Superior temporal gyrus (tissue), 1 donor: ENCODE measurements around the gene MACROD2.

Experiments used
- DNase-seq: peaks from one replicate; pipeline ENCODE4 v3.0.0-alpha.2; 2016; ENCODE audit errors: extremely low spot score

Gene MACROD2

DNA sequence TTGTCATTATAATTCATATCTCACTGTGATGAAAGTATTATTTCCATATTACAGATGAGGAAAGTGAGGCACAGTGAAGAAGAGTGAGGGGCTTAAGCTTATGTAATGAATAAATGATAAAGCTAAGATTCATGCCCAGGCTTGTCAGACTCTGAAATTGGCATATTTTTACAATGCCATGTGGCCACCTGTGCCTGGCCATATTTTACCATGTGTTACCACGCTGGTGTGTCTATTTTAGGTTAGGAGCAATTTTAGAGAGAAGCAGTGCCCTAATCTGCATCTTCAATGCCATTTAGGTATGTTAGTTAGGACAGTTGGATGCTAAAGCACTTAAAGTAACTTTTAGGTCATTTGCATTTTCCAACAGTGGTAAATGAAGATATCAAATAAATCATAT is 530.1 kb downstream of the MACROD2 start:
- no peak for DNase-seq

DNA sequence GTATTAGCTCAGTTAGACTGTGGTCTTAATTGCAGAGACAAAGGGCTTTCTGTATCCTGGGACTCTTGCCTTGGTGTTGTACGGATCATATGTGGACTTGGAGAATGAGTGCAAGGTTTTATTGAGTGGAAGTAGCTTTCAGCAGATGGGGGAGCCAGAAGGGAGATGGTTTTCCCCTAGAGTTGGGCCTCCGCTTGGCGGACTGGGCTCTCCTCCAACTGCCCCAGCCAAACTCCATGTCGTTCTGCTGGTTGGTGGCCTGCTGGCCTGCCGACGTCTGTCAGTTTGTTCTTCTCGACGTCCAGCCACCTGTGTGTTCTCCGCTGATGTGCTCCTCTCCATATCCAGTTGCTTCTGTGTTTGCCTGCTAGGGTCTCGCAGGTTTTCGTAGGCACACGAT is 531.6 kb downstream of the MACROD2 start:
- no peak for DNase-seq

DNA sequence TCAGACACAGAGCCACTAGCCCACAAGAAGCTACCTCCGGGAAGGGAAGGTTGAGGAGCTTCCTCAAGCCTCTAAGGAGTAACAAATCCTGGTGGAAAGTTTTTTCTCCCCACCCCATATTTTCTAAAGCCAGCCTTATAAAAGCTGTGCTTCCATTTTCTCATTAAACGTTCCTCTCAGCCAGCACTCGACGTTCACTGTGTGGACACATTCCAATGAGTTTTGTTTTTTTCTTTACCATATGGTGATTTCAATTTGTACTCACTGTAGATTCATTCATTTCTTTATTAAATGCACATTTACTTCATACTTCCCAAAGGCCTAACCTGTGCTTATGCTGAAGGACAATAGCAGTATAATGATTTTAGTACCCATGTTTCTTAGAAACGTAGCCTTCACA is 536.5 kb downstream of the MACROD2 start:
- DNase-seq, result peak; percentile 15

DNA sequence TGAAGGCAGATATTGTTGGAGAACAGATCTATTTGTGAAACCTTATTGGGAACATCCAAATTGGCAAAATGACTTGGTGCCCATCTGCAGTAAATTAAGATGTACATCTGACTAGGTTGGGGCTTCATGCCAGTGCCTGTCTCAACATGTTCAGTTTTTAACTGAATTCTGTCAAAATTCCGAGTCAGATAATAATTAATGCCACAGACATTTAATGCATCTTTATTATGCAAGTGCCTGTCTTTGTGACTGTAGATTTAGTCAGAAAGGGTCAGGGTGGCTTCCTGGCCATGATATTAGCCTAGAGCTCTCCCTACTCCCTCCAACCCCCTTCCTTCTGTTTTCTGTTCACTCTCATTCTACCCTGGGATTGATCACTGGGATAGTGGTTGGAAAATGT is 541.4 kb downstream of the MACROD2 start:
- no peak for DNase-seq

DNA sequence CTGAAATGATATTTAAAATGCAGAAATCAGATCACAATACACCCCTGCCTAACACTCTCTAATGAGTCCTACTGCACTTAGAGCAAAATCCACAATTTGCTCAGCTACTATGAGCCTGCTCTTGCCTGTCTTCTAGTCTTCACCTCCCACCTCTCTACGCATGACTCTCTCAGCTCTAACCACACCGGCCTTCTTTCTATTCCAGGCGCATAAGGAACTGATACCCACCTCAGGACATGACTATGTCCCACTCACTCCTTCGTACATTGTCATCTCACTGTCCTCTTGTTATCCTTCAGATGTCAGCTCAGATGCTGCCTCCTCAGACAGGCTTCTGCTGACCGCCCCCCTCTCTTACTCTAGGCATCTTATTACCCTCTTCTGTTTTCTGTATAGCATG is 543.1 kb downstream of the MACROD2 start:
- no peak for DNase-seq

DNA sequence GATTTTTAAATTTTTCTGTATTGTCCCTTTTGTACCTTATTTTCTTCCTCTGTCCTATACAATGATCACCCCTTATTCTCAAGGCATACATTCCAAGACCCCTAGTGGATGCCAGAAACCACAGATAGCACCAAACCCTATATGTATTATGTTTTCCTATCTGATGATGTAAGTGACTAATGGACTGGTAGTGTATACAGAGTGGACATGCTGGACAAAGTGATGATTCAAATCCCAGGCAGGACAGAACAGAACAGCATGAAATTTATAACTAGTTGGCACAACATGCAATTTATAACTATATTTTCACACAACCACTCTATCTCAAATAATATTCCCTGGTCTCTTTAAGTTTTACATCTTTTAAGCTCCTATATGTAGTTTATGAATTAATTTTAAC is 547.7 kb downstream of the MACROD2 start:
- no peak for DNase-seq

DNA sequence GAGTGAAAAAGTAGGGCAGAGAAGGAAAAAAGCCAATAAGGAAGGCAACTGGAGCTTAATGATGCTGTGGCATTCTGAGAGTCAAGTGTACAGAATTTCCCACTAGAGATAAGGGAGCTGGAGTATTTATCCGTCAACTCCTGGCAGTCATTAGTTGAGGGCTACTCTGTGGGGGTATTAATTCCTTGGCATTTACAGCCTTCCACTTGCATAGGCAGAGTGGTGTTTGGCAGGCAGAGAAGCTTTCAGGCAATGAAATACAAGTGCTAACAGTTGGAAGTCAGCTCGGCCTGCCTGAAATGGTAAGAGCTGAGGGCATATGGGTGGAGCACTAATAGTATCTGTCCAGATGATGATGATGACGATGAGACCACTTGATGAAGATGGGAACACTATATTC is 549.4 kb downstream of the MACROD2 start:
- DNase-seq, result no peak

DNA sequence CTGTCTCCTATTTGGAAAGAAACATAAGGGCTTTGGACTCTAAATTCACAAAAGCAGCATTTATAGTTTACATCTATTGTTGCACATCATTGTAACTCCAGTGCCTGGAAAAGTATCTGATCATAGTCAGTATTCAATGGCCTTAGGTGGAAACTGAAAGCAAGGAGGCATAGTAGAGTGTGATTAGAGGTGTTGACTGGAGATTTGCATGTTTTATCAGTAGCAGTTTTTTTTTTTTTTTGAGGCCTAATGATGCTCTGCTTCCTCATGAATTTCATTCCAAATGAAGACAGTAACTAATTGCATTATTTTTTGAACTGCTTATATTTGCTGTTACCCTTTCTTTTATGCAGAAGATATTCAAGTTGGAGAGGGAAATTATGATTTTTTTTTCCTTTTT is 555.3 kb downstream of the MACROD2 start:
- DNase-seq, result no peak

DNA sequence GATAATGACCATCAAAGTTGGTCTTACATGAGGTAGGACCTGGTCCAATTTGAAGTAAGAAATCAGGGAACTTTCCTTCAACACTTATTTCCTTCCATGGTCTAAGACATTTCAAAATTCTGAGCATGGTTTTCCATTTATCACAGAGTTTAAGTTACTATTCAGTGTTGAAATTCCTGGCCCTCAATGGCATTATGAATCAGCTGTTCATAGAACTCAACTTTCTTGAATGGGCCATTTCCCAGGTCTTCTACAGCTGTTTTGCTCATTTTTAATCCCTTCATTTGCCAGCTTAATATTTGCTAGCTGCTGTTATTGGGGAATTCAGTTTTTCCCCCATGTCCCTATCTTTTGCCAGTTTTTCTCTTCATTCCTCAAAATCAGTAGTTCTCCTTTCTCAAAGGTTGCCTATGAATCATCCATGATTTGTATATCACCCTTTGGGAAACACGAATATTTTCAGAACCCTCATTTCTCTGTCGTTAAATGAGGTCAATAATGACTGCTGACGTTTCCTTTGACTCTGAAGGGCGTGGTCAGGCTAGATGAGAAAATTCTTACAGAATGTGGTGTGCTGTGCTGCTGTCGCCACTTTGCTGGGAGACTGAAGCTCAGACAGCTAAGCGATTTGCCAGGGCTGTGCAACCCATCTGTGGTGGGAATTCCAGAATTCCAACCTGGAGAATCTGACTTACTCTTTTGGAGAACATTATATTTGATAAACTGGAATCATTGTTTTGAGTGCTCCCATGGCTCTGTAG is 558.6 kb downstream of the MACROD2 start:
- DNase-seq, result no peak

DNA sequence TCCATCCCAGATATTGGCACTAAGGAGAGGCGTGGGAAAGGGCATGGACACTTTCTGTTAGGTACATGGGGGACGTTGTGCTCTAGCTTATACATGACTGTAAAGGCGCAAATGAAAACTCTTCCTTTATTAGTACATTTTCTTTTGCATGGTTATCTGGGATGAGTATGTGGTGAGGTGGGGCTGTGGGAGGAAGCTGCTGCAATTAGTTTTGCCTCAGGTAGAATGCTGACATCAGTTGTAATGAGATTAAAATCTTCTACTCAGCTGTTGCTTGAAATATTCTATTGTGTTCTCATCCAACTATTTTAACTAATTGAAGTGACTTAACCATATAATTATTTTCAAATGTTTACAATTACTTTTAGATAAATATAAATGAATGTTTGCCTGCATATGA is 560.4 kb downstream of the MACROD2 start:
- no peak for DNase-seq

DNA sequence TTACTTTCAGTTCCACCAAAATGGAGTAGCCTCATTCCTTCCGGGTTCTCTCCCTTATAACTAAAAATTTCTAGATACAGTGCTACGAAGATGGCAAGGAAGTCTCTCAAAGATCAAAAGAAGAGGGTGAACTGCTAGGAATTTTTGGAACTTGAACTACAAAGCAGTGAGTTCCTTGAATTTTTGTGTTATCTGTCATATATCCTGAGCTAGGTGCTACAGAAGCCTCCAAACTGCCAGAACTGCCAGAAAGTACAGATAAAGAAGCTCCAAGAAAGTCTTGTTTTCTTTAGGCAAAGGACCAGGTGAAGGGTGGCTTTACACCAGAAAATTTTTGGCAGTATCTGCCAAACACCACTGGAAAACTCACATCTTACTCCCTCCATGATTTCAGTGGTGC is 560.9 kb downstream of the MACROD2 start:
- no peak for DNase-seq

DNA sequence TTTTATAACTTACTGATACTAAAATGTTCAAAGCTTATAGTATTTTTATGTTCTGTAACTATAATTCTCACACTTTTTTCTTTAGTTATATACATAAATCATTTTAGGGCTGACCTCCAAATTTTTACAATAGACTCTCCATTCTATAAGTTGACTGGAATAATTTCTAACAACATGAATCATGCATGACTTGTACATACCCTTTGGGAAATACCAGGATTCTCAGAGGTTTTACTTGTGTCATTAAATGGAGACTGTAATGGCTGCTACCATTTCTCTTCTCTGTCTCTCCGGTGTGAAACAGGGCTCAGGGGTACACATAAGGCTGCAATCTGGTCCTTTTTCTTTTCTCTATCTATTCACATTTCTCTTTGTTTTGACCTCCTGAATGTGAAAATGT is 564.3 kb downstream of the MACROD2 start:
- no peak for DNase-seq

DNA sequence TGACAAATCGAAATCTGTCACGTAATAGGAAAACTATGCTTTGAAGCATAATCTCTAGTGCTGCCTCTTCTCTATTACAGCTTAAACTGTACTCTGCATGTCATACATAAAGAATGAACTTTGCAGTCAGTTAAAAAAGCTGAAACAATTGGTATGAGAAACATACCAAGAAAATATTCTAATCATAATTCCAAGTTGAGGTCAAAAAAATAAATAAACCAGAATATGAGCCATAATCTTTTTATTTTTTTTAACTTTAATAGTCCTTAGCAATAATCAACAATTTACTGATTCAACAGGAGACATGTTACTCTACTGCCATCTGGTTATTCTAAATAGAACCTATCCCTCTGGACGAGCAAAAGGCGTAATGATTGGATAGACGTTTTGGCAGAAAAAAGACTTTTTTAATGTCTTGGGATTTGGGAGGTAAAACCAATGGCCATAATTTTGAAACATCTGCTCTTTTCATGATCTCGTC is 566.5 kb downstream of the MACROD2 start:
- no peak for DNase-seq

DNA sequence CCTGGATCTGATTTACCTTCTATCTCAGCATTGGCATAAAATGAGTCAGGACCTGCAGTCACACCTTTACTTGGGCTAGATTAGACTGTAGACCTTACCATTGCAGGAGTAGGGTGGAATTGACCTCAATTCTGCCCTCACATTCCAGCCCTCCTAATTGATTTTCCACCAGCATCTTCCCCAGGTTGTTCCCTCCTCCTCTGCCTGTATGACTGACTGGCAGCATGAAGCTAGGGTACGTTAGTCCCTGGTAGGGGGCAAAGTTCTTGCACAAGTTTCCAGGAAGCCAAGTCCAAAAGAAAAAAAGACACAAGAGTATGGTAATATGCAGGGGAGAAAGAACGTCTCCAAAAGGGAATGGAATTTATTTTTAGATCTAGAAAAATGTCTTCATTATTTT is 567.7 kb downstream of the MACROD2 start:
- DNase-seq, result no peak

DNA sequence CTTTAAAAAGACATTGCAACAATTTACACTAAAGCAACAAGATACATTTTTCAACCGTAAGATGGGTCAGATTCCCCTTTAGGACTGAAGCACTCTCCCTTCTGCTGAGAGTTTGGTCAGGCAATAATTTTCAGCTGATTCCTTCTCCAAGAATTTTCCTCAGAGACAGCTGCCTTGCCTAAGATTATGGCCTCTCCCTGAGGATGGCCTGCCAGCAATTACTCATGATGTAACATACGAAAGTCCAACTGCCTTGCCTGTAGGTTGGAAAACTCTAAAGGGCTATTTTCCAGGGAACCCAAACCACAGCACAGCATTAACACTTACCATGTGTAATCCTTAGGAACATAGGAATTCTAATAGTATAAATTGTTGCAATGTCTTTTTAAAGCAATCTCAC is 571.2 kb downstream of the MACROD2 start:
- DNase-seq, result no peak

DNA sequence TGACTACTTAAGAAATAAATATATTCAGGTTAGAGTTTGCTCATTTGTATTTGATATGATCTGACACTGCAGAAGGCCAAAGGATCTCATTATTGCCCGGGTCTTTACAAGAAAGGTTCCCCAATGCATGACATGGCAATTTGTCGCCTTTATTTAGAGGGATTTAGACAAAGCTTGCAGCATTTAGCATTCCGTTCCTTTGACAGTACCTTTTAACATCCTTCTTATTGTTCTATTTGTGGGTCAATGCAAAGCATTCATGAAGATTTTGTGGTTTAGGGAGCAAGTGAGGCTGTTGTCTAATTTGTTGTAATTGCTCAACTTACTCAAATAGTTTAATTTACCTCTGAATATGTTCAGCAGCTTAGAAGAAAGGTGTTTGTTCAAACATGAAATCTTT is 572.9 kb downstream of the MACROD2 start:
- no peak for DNase-seq

DNA sequence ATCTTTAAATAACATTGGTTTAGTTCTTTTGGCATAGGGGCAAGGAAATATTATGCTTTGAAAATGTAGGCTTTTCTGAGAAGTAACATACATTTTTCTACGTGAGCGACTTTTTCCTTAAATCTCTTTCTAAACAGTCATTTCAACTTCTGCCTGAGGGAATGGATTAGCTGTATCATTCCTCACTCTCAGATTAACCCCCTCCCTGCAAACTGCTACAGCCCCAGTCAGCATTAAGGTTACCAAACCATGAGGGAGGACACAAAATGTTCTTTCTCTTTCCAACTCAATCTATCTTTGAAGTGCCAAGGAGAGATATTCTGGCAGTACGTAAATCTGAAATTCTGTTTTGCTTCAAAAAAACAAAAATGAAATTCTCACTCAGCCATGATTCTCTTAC is 573.4 kb downstream of the MACROD2 start:
- no peak for DNase-seq

DNA sequence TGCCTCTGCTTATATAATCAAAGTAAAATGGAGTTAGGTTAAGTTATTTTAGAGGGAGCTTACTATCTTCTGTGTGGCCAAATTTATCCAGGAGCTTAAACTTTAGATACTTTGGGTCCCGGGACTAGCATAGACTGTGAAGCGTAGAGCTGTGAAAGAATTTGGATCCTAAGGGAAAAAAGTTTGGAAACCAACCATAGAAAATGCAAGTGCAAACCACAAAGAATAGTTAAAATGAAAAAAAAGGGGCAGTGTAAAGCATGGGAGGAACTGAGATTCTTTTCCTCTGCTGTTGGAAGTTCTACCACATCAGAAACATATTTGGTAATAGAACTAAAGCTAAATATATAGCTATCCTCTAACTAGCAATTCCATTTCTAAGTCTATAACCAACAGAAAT is 574.3 kb downstream of the MACROD2 start:
- DNase-seq, result no peak

DNA sequence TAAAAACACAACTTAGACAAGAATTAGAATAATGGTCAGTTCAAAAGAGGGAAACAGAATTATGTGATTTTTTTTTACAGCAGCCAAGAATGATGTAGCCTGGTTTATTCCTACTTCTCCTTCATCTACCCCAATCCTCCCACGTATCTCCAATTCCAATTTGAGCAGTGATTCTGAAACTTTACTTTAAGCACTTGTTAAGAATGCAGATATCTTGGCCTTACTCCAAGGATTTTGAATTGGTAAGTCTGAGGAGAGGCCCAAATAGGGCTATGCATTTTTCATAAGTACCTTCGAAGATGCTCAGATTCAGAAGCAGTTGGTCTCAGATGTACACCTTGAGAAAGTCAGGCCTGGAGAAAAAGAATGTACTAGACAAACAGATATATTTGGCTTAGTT is 575.5 kb downstream of the MACROD2 start:
- no peak for DNase-seq

DNA sequence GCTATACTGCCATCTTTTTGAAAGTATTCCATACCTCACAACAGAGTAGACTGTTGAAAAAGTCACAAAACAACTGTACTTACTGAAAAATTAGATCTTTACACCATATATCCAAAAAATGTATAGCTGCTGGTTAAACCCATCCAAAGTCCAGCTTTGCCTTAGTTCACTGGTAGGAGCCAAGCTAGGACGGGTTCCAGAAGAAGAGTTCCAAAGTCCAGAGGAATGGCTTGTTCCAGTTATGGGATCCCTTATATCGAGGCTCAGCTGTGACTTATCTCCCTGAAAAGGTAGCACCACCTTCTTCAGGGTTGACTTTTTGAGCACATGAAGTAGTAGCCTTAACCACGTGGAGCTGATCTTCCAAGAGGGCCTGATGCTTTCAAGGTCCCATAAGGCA is 578.4 kb downstream of the MACROD2 start:
- no peak for DNase-seq

DNA sequence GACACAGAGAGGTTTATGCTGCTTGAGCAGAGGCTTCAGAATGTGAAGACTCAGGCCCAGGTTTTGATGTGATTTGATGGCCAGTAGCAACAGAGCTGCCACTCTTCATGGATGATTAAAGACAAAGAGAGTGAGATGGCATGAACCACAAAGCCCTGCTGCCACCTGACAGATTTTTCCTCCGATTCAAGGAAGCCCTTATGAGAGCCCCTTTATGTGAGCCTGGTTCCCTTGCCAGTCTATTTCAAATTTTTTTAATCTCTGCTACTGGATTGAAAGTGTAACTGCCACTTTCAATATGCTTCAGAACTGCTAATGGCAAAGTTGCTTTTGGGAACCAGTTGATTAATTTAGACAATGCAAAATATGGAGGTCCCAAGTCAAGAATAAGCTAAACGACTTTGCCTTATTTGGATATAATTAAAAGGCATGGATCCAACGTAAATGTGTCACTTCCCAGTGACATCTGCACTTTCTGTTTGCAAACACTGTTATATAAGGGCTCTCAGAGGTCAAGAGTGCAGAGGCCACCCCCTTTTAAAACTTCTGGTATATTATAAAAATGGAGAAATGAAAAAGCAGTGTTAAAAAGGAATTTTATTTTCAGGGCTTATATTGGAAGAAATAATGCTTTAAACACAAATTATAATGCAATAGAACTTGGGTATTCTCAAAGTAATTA is 581.0 kb downstream of the MACROD2 start:
- no peak for DNase-seq

DNA sequence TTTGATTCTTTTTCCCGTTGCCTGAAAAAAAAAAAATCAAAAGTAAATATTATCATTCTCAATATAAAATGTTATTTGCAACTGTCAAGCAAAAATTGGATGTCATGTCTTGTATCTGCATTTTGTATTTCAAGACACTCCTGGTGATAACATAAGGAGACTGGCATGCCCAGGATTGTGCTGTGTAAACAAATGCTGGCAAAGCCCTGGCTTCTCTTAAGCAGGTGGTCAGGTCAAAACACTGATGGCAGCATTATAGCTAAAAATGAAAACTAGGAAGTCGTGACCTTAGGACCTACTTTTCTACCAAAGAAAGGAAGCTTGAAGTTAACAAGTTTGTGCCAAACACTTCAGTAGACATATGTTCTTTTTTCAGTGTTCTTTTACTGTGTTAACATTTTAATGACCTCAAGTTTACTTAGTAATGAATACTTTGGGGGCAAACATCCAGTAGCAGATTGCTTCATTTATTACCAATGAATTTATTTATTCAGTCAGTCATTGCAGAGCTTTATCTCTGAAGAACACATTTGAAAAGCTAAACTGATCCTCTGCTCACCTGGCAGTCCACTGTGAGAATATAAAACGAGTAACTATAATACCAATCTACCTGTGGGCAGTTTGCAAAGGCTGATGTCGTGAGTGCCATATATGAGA is 585.2 kb downstream of the MACROD2 start:
- no peak for DNase-seq

DNA sequence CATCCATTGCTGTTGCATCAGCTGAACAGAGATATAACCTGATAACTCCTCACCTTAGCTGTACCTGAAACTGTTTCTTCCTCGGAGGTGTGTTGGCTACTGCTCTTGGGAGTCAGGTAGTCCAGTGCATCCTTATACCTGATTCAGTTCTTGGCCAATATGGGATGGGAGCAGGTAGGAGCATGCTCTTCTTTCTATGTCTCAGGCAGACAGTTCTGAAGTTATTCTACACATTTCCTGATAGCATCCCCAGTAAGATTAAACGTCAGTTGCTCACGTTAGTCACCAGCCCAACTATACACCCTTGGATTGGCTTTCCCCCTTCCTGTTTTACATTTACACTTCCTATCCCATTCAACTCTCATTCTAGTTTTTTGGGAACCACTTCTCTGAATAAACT is 586.4 kb downstream of the MACROD2 start:
- DNase-seq, result no peak
